ENCODE results near the gene NAT8L. TPM values are rescaled to one million over a fixed set of nuclear protein-coding genes. Genes with fewer than 3 reads are reported as not detected.

NAT8L gene
- total and polyA plus RNA-seq, 9 donors = 0.62 to 6.2 (median 2.2) TPM

- no peaks in the 10 kb centered on the region for H3K4me1 ChIP-seq (ENCODE audit: control insufficient read depth, insufficient read depth, low read length)
- H3K36me3 ChIP-seq (ENCODE audit: control insufficient read depth, insufficient read depth, low read length) = no peaks in the 10 kb centered on the region
- 77% methylated on average over 8 of the region's 9 CpGs for WGBS (ENCODE audit: insufficient coverage)
- DNase-seq = no peak
- H3K27me3 ChIP-seq (ENCODE audit: control insufficient read depth, insufficient read depth, low read length) = peaks cover 16% of the 10 kb centered on the region
- peaks cover 21% of the 10 kb centered on the region for H3K9me3 ChIP-seq (replicated peaks; ENCODE audit: control insufficient read depth, low read depth, low read length)
- H3K4me3 ChIP-seq (ENCODE audit: low read length) = no peak overlapping the region
- H3K27ac ChIP-seq (ENCODE audit: low read length) = no peak overlapping the region
Measured at GRCh38 chr4:2104556-2105345, 45.6 kb downstream of the NAT8L start.

- H3K9me3 ChIP-seq (replicated peaks; ENCODE audit: control insufficient read depth, low read depth, low read length) = peaks cover 21% of the 10 kb centered on the region
- H3K4me1 ChIP-seq (ENCODE audit: control insufficient read depth, insufficient read depth, low read length) = no peaks in the 10 kb centered on the region
- H3K27me3 ChIP-seq (ENCODE audit: control insufficient read depth, insufficient read depth, low read length) = peaks cover 16% of the 10 kb centered on the region
- H3K36me3 ChIP-seq (ENCODE audit: control insufficient read depth, insufficient read depth, low read length) = no peaks in the 10 kb centered on the region
- DNase-seq = no peak
- H3K27ac ChIP-seq (ENCODE audit: low read length) = no peak overlapping the region
- WGBS (ENCODE audit: insufficient coverage) = no CpG with 5 or more reads among the region's 1 CpG
- H3K4me3 ChIP-seq (ENCODE audit: low read length) = no peak overlapping the region
Measured at GRCh38 chr4:2105559-2105958, 46.4 kb downstream of the NAT8L start.

GRCh38 chr4:2116687-2117400 is 57.7 kb downstream of the NAT8L start:
- Histone ChIP-seq H3K27me3 (ENCODE audit: control insufficient read depth, insufficient read depth, low read length) (no peaks in the 10 kb centered on the region), H3K27ac (ENCODE audit: low read length) (no peak overlapping the region), H3K4me1 (ENCODE audit: control insufficient read depth, insufficient read depth, low read length) (no peaks in the 10 kb centered on the region), H3K4me3 (ENCODE audit: low read length) (no peak overlapping the region), H3K36me3 (ENCODE audit: control insufficient read depth, insufficient read depth, low read length) (no peaks in the 10 kb centered on the region), H3K9me3 (replicated peaks; ENCODE audit: control insufficient read depth, low read depth, low read length) (no peaks in the 10 kb centered on the region)
- DNase-seq = no peak
- 70% methylated on average over 2 of the region's 6 CpGs for WGBS (ENCODE audit: insufficient coverage)

Other genes starting within 250 kb of the NAT8L start
- gene LETM1, start 203.2 kb upstream of the NAT8L start, total RNA-seq = 13.4 TPM
- gene LETM1, start 203.2 kb upstream of the NAT8L start, polyA plus RNA-seq (ENCODE audit: insufficient read depth in 1 of 8, insufficient read length in 8 of 8, low replicate concordance in 1 of 8) = 10 to 100 TPM; 11.7 to 20.1 (median 16.0) TPM
- gene NSD2, start 187.9 kb upstream of the NAT8L start, total RNA-seq = 43.2 TPM
- gene NSD2, start 187.9 kb upstream of the NAT8L start, polyA plus RNA-seq (ENCODE audit: insufficient read depth in 1 of 8, insufficient read length in 8 of 8, low replicate concordance in 1 of 8) = 10 to 100 TPM; 35.7 to 56.5 (median 42.9) TPM
- gene NELFA, start 50.4 kb upstream of the NAT8L start, total RNA-seq = 14.8 TPM
- gene NELFA, start 50.4 kb upstream of the NAT8L start, polyA plus RNA-seq (ENCODE audit: insufficient read depth in 1 of 8, insufficient read length in 8 of 8, low replicate concordance in 1 of 8) = 10 to 100 TPM; 19.9 to 32.5 (median 24.1) TPM
- gene HAUS3, start 182.8 kb downstream of the NAT8L start, total RNA-seq = 12.0 TPM
- 10 to 100 TPM; 11.5 to 15.6 (median 12.9) TPM for gene HAUS3, start 182.8 kb downstream of the NAT8L start, polyA plus RNA-seq (ENCODE audit: insufficient read depth in 1 of 8, insufficient read length in 8 of 8, low replicate concordance in 1 of 8)
- gene POLN, start 182.8 kb downstream of the NAT8L start, total RNA-seq = 3.4 TPM
- gene POLN, start 182.8 kb downstream of the NAT8L start, polyA plus RNA-seq (ENCODE audit: insufficient read depth in 1 of 8, insufficient read length in 8 of 8, low replicate concordance in 1 of 8) = 1 to 10 TPM; 1.5 to 4.8 (median 2.1) TPM
- gene MXD4, start 202.8 kb downstream of the NAT8L start, total RNA-seq = 31.5 TPM
- 10 to 100 TPM; 47.4 to 65.7 (median 59.9) TPM for gene MXD4, start 202.8 kb downstream of the NAT8L start, polyA plus RNA-seq (ENCODE audit: insufficient read depth in 1 of 8, insufficient read length in 8 of 8, low replicate concordance in 1 of 8)